GM23248 (cell line): Measurements from ENCODE around the gene PTRH1. TPM values are rescaled to one million over a fixed set of nuclear protein-coding genes. Genes with fewer than 3 reads are reported as not detected.

Experiments
- DNase-seq: peaks from one replicate; pipeline ENCODE4 v3.0.0-alpha.2; 2015
- H2AFZ ChIP-seq: fragments of 200-600 bp; sonication (generic); 2 replicates; pipeline ENCODE4 v1.6.1; 2016; ENCODE audit warnings: antibody characterized with exemption
- H3F3A ChIP-seq: fragments of 200-600 bp; sonication (generic); 2 replicates; pipeline ENCODE4 v1.6.1; 2016; ENCODE audit warnings: mild to moderate bottlenecking, antibody characterized with exemption, mixed run types; ENCODE audit not compliant: insufficient read depth
- H3K27ac ChIP-seq: fragments of 200-600 bp; sonication (generic); 2 replicates; pipeline ENCODE4 v1.5.1; 2016; ENCODE audit warnings: mild to moderate bottlenecking
- H3K27me3 ChIP-seq: fragments of 200-600 bp; sonication (generic); replicated peaks from 2 replicates; pipeline ENCODE4 v1.6.1; 2016; ENCODE audit warnings: mild to moderate bottlenecking; ENCODE audit not compliant: insufficient read depth
- H3K36me3 ChIP-seq: fragments of 200-600 bp; sonication (generic); 2 replicates; pipeline ENCODE4 v1.6.1; 2016; ENCODE audit warnings: low read depth, mild to moderate bottlenecking
- H3K4me1 ChIP-seq: fragments of 200-600 bp; sonication (generic); 2 replicates; pipeline ENCODE4 v1.6.1; 2016; ENCODE audit warnings: mild to moderate bottlenecking; ENCODE audit not compliant: insufficient read depth
- H3K4me2 ChIP-seq: fragments of 200-600 bp; sonication (generic); one replicate; pipeline ENCODE4 v1.6.1; 2016; ENCODE audit warnings: mild to moderate bottlenecking; ENCODE audit not compliant: unreplicated experiment
- H3K4me3 ChIP-seq: fragments of 200-600 bp; sonication (generic); 2 replicates; pipeline ENCODE4 v1.5.1; 2016; ENCODE audit warnings: mild to moderate bottlenecking
- H3K79me2 ChIP-seq: fragments of 200-600 bp; sonication (generic); 2 replicates; pipeline ENCODE4 v1.6.1; 2016; ENCODE audit warnings: mild to moderate bottlenecking; ENCODE audit not compliant: insufficient read depth
- H3K9ac ChIP-seq: fragments of 200-600 bp; sonication (generic); 2 replicates; pipeline ENCODE4 v1.6.1; 2016; ENCODE audit warnings: mild to moderate bottlenecking
- H3K9me2 ChIP-seq: fragments of 200-600 bp; sonication (generic); 2 replicates; pipeline ENCODE4 v1.6.1; 2016; ENCODE audit warnings: mixed run types, mild to moderate bottlenecking, moderate library complexity; ENCODE audit not compliant: insufficient read depth
- H3K9me3 ChIP-seq: fragments of 200-600 bp; sonication (generic); one replicate; pipeline ENCODE4 v1.6.1; 2017; ENCODE audit warnings: low read depth
- H4K20me1 ChIP-seq: fragments of 200-600 bp; sonication (generic); 2 replicates; pipeline ENCODE4 v1.6.0; 2016; ENCODE audit not compliant: insufficient read depth
- EZH2 ChIP-seq: fragments of 200-600 bp; sonication (generic); IDR thresholded peaks from 2 replicates; pipeline ENCODE4 v1.6.1; 2018; ENCODE audit warnings: antibody characterized with exemption, mild to moderate bottlenecking; ENCODE audit not compliant: insufficient read depth, poor library complexity, severe bottlenecking
- EZH2phosphoT487 ChIP-seq: fragments of 200-600 bp; sonication (generic); IDR thresholded peaks from 2 replicates; pipeline ENCODE4 v1.6.1; 2018; ENCODE audit warnings: antibody characterized with exemption, moderate library complexity, mild to moderate bottlenecking, low read depth; ENCODE audit not compliant: insufficient read depth
- WGBS, 2 experiments: methylation state at CpG; one replicate each; pipeline ENCODE4 v1.1.6; 2015 to 2017; ENCODE audit warnings: low lambda C conversion rate in 2 of 2, low coverage in 1 of 2; ENCODE audit errors: missing lambda C conversion rate in 2 of 2; 5-methylcytosine and 5-hydroxymethylcytosine counted together
- in situ Hi-C: fragments of 300-500 bp; cut with MboI; formaldehyde crosslinking; loops from 2 replicates; pipeline ENCODE4 v1.15.0; 2020
- polyA plus RNA-seq: library from polyadenylated mRNA; unstranded; fragments of >200 nt; fragmentation: Nextera tagmentation; extraction: Ambion mirVana; gene quantifications from 2 replicates; pipeline ENCODE4 v1.2.1, GENCODE V29; 2016
- total RNA-seq: library from RNA; depleted of rRNA; stranded (reverse); fragments of >200 nt; shearing (Covaris generic); gene quantifications from 2 replicates; pipeline ENCODE4 v1.2.3, GENCODE V29; 2014

Gene PTRH1
- total and polyA plus RNA-seq, 2 experiments from 2014 or later = 33.1 to 34.3 TPM

GRCh38 chr9:127742435-127743088 lies 27.1 kb upstream of the PTRH1 start:
- H2AFZ ChIP-seq = peak overlapping the region; percentile 52

GRCh38 chr9:127741831-127742434 lies 26.5 kb upstream of the PTRH1 start:
- Histone ChIP-seq H3K4me3 (peak overlapping the region; percentile 51), H3K79me2 (no peaks in the 10 kb centered on the region), H4K20me1 (no peaks in the 10 kb centered on the region), H3K4me1 (peaks cover 7% of the 10 kb centered on the region), H3K36me3 (no peaks in the 10 kb centered on the region), H3F3A (peaks cover 15% of the 10 kb centered on the region; the same call in 1 of the 2 replicates), H3K27ac (peak overlapping the region; percentile 33; the same call in 1 of the 2 replicates), H3K4me2 (peak overlapping the region; percentile 30), H2AFZ (peak overlapping the region; percentile 52), H3K27me3 (no peaks in the 10 kb centered on the region; the same call in 1 of the 2 replicates), H3K9ac (peak overlapping the region; percentile 49), H3K9me3 (no peaks in the 10 kb centered on the region), H3K9me2 (no peaks in the 10 kb centered on the region)
- peak; percentile 54 for DNase-seq
- 36 to 56% methylated on average over 33 to 38 of the region's 38 CpGs for WGBS, 2 experiments
- TF ChIP-seq EZH2 = no peak
- TF ChIP-seq EZH2phosphoT487 = no peak
- in situ Hi-C loops = no loop called here

More at GRCh38 chr9:127742435-127743088, 27.1 kb upstream of the PTRH1 start:
- DNase-seq = peak; percentile 78
- H3K4me2 ChIP-seq = peak overlapping the region; percentile 30
- no peaks in the 10 kb centered on the region for H3K9me3 ChIP-seq
- no peak for TF ChIP-seq EZH2phosphoT487
- TF ChIP-seq EZH2 = no peak
- WGBS, 2 experiments = 7 to 11% methylated on average over 32 to 33 of the region's 33 CpGs
- H3K27me3 ChIP-seq = no peaks in the 10 kb centered on the region; the same call in 1 of the 2 replicates
- H3F3A ChIP-seq = peaks cover 15% of the 10 kb centered on the region; the same call in 1 of the 2 replicates
- H3K27ac ChIP-seq = peak overlapping the region; percentile 33; the same call in 1 of the 2 replicates
- in situ Hi-C loops = no loop called here
- no peaks in the 10 kb centered on the region for H3K79me2 ChIP-seq
- no peaks in the 10 kb centered on the region for H4K20me1 ChIP-seq
- H3K9ac ChIP-seq = peak overlapping the region; percentile 49
- H3K9me2 ChIP-seq = no peaks in the 10 kb centered on the region
- H3K4me3 ChIP-seq = peak overlapping the region; percentile 51
- H3K4me1 ChIP-seq = peaks cover 7% of the 10 kb centered on the region
- H3K36me3 ChIP-seq = no peaks in the 10 kb centered on the region

GRCh38 chr9:127739614-127740330 lies 24.3 kb upstream of the PTRH1 start:
- peak overlapping the region; percentile 67 for H3K9ac ChIP-seq

DNA sequence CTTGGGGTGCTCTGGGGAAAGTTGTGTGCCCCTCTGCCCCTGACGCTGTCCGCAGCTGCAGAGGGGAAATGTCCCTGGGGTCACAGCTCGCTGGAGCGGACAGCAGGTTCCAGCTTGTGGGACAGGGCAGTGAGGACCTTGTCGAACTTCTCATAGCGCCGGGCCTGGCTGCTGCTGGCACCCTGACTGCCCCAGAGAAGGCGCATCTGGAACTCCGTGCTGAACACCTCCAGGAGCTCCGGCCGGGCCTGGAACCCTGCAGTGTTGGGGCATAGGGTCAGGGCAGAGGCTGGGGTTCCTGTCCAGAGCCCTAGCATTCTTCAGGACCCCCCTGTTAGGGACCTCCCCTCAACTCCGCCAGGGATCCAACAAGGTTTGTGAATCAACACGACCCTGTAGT lies 23.2 kb upstream of the PTRH1 start:
- 0 out of 2 replicates have a peak, but pooled peaks cover 7% of the 10 kb centered on the region for H3K79me2 ChIP-seq
- in situ Hi-C loops = loop anchor here (10.0 kb wide), 1 partner anchor 144 kb away; no protein-coding TSS in a partner anchor
- 74 to 75% methylated on average over 13 of the region's 13 CpGs for WGBS, 2 experiments
- no peak for DNase-seq
- H3K9me3 ChIP-seq = no peaks in the 10 kb centered on the region
- no peak overlapping the region for H3K4me2 ChIP-seq
- no peaks in the 10 kb centered on the region for H4K20me1 ChIP-seq
- no peak overlapping the region for H3K4me3 ChIP-seq
- H3K27ac ChIP-seq = no peak overlapping the region
- no peaks in the 10 kb centered on the region for H3K9me2 ChIP-seq
- no peaks in the 10 kb centered on the region for H3K27me3 ChIP-seq
- no peak overlapping the region for H3K9ac ChIP-seq
- H3K4me1 ChIP-seq = peaks cover 17% of the 10 kb centered on the region
- peaks cover 15% of the 10 kb centered on the region; the same call in 1 of the 2 replicates for H3F3A ChIP-seq
- TF ChIP-seq EZH2 (no peak), EZH2phosphoT487 (no peak)
- no peak overlapping the region for H2AFZ ChIP-seq
- no peaks in the 10 kb centered on the region for H3K36me3 ChIP-seq

More at GRCh38 chr9:127739614-127740330, 24.3 kb upstream of the PTRH1 start:
- no peaks in the 10 kb centered on the region for H3K27me3 ChIP-seq
- no peak overlapping the region for H2AFZ ChIP-seq
- H4K20me1 ChIP-seq = no peaks in the 10 kb centered on the region
- peaks cover 10% of the 10 kb centered on the region for H3K4me1 ChIP-seq
- H3K27ac ChIP-seq = peak overlapping the region; percentile 86
- no peaks in the 10 kb centered on the region for H3K9me3 ChIP-seq
- no peaks in the 10 kb centered on the region for H3K9me2 ChIP-seq
- H3K79me2 ChIP-seq = no peaks in the 10 kb centered on the region
- TF ChIP-seq EZH2phosphoT487 = no peak
- H3K36me3 ChIP-seq = no peaks in the 10 kb centered on the region
- 71 to 73% methylated on average over 19 of the region's 19 CpGs for WGBS, 2 experiments
- 0 out of 2 replicates have a peak overlapping the region, but pooled peaks have one; percentile 3 for H3K4me3 ChIP-seq
- H3K4me2 ChIP-seq = peak overlapping the region; percentile 36
- in situ Hi-C loops = loop anchor here (10.0 kb wide), 1 partner anchor 145 kb away; no protein-coding TSS in a partner anchor
- peaks cover 15% of the 10 kb centered on the region; the same call in 1 of the 2 replicates for H3F3A ChIP-seq
- peak; percentile 38 for DNase-seq
